Measurements from ENCODE around the gene ADAT1.

ADAT1 gene

GRCh38 chr16:75590920-75591843 is 31.9 kb downstream of the ADAT1 start:
- H3K4me3 ChIP-seq (ENCODE audit: low read depth, low read length): no peak overlapping the region
- peak; percentile 53 for DNase-seq (ENCODE audit: low read depth)
- peak; percentile 21; the same call in 1 of the 2 replicates for TF ChIP-seq CTCF (IDR thresholded peaks at IDR 0.05; ENCODE audit: control insufficient read depth, extremely low read depth, insufficient read depth)

- no peak for TF ChIP-seq CTCF (IDR thresholded peaks at IDR 0.05; ENCODE audit: control insufficient read depth, extremely low read depth, insufficient read depth)
- DNase-seq (ENCODE audit: low read depth): no peak
- H3K4me3 ChIP-seq (ENCODE audit: low read depth, low read length): no peak overlapping the region
Measured at GRCh38 chr16:75589306-75589705, 33.8 kb downstream of the ADAT1 start.

- H3K4me3 ChIP-seq (ENCODE audit: low read depth, low read length): no peak overlapping the region
- no peak for TF ChIP-seq CTCF (IDR thresholded peaks at IDR 0.05; ENCODE audit: control insufficient read depth, extremely low read depth, insufficient read depth)
- DNase-seq (ENCODE audit: low read depth): no peak
Measured at GRCh38 chr16:75588716-75589115, 34.4 kb downstream of the ADAT1 start.

- no peak for TF ChIP-seq CTCF (IDR thresholded peaks at IDR 0.05; ENCODE audit: control insufficient read depth, extremely low read depth, insufficient read depth)
- no peak for DNase-seq (ENCODE audit: low read depth)
- no peak overlapping the region for H3K4me3 ChIP-seq (ENCODE audit: low read depth, low read length)
Measured at GRCh38 chr16:75584108-75584507, 39.0 kb downstream of the ADAT1 start.

GRCh38 chr16:75579281-75579834 is 43.7 kb downstream of the ADAT1 start:
- no peak overlapping the region for H3K4me3 ChIP-seq (ENCODE audit: low read depth, low read length)
- no peak for TF ChIP-seq CTCF (IDR thresholded peaks at IDR 0.05; ENCODE audit: control insufficient read depth, extremely low read depth, insufficient read depth)
- DNase-seq (ENCODE audit: low read depth): no peak

- DNase-seq (ENCODE audit: low read depth): no peak
- no peak for TF ChIP-seq CTCF (IDR thresholded peaks at IDR 0.05; ENCODE audit: control insufficient read depth, extremely low read depth, insufficient read depth)
- H3K4me3 ChIP-seq (ENCODE audit: low read depth, low read length): no peak overlapping the region
Measured at GRCh38 chr16:75578725-75579124, 44.4 kb downstream of the ADAT1 start.

Data from LNCaP clone FGC (cell line).